SK-N-SH (cell line): Measurements from ENCODE around the gene USP6. TPM values are rescaled to one million over a fixed set of nuclear protein-coding genes. Genes with fewer than 3 reads are reported as not detected.

Experiments
- CTCF ChIA-PET: fragments of 300-600, 350-600 bp; formaldehyde crosslinking; extraction: SDS; loops from one replicate; lab custom pipeline; 2021; lab: Yijun Ruan, JAX
- POLR2A ChIA-PET: fragments of 350-600 bp; sonication (Branson Sonifier 250); formaldehyde crosslinking; extraction: SDS; loops from one replicate; lab custom pipeline; 2020; ENCODE audit warnings: antibody characterized with exemption, inconsistent platforms; lab: Yijun Ruan, JAX
- DNase-seq: peaks from one replicate; pipeline ENCODE4 v3.0.0; 2012
- H2AFZ ChIP-seq: fragments of 200-600 bp; sonication (generic); 2 replicates; pipeline ENCODE4 v1.8.1; 2016; ENCODE audit warnings: antibody characterized with exemption, mild to moderate bottlenecking, low read depth
- H3F3A ChIP-seq: fragments of 200-600 bp; sonication (generic); replicated peaks from 2 replicates; pipeline ENCODE3; 2016; ENCODE audit warnings: antibody characterized with exemption, mild to moderate bottlenecking; ENCODE audit not compliant: insufficient read depth
- H3K27ac ChIP-seq, 2 experiments: fragments of 200-500 bp in 1 of 2; fragments of 200-600 bp in 1 of 2; sonication (Bioruptor generic) in 1 of 2; sonication (generic), shearing (Covaris generic) in 1 of 2; 2 replicates each; pipeline versions ENCODE4 v1.5.1 to v1.6.1; 2014 to 2016; ENCODE audit warnings: low read depth in 2 of 2, inconsistent platforms in 1 of 2, low read length in 1 of 2, mild to moderate bottlenecking in 1 of 2, mixed read lengths in 1 of 2
- H3K27me3 ChIP-seq: fragments of 200-600 bp; sonication (generic), shearing (Covaris generic); 2 replicates; pipeline ENCODE4 v1.6.1; 2016; ENCODE audit warnings: mixed run types; ENCODE audit not compliant: insufficient read depth
- H3K36me3 ChIP-seq, 2 experiments: fragments of 200-500 bp in 1 of 2; fragments of 200-600 bp in 1 of 2; sonication (Bioruptor generic) in 1 of 2; sonication (generic) in 1 of 2; replicated peaks in 1 of 2; 2 replicates each; pipeline versions ENCODE3 to v1.5.1; 2014 to 2016; ENCODE audit warnings: low read length in 1 of 2, mild to moderate bottlenecking in 1 of 2; ENCODE audit not compliant: insufficient read depth in 2 of 2, control insufficient read depth in 1 of 2
- H3K4me1 ChIP-seq, 2 experiments: fragments of 200-500 bp in 1 of 2; fragments of 200-600 bp in 1 of 2; sonication (Bioruptor generic) in 1 of 2; sonication (generic), shearing (Covaris generic) in 1 of 2; 2 replicates each; pipeline versions ENCODE4 v1.5.1 to v1.6.1; 2014 to 2016; ENCODE audit warnings: low read depth in 1 of 2, low read length in 1 of 2, mixed run types in 1 of 2; ENCODE audit not compliant: insufficient read depth in 2 of 2, control insufficient read depth in 1 of 2
- H3K4me2 ChIP-seq: fragments of 200-600 bp; sonication (generic), shearing (Covaris generic); 2 replicates; pipeline ENCODE4 v1.6.1; 2017; ENCODE audit warnings: mixed run types
- H3K4me3 ChIP-seq, 2 experiments: fragments of 200-500 bp in 1 of 2; fragments of 200-600 bp in 1 of 2; sonication (Bioruptor generic) in 1 of 2; sonication (generic), shearing (Covaris generic) in 1 of 2; 2 replicates each; pipeline versions ENCODE4 v1.5.1 to v1.8.1; 2014 to 2016; ENCODE audit warnings: low read depth in 2 of 2, inconsistent platforms in 1 of 2, low read length in 1 of 2, mild to moderate bottlenecking in 1 of 2, mixed read lengths in 1 of 2, moderate library complexity in 1 of 2
- H3K79me2 ChIP-seq: fragments of 200-600 bp; sonication (generic); 2 replicates; pipeline ENCODE4 v1.8.1; 2017; ENCODE audit warnings: mild to moderate bottlenecking; ENCODE audit not compliant: insufficient read depth
- H3K9ac ChIP-seq: fragments of 200-600 bp; sonication (generic); 2 replicates; pipeline ENCODE4 v1.6.1; 2017; ENCODE audit warnings: mixed run types
- H3K9me2 ChIP-seq: fragments of 200-600 bp; sonication (generic); 2 replicates; pipeline ENCODE4 v1.6.1; 2017; ENCODE audit warnings: mixed run types
- H3K9me3 ChIP-seq: fragments of 200-600 bp; sonication (generic); 2 replicates; pipeline ENCODE4 v1.6.1; 2017; ENCODE audit warnings: mixed run types, mild to moderate bottlenecking, moderate library complexity
- H4K20me1 ChIP-seq: fragments of 200-600 bp; sonication (generic); 2 replicates; pipeline ENCODE4 v1.6.1; 2017; ENCODE audit warnings: mild to moderate bottlenecking, mixed run types; ENCODE audit not compliant: insufficient read depth
- ELF1 ChIP-seq: IDR thresholded peaks from 2 replicates; pipeline ENCODE4 v1.4.0; 2012
- EP300 ChIP-seq, 2 experiments: IDR thresholded peaks; 2 replicates each; pipeline versions ENCODE4 v1.4.0 to v1.6.1; 2012; ENCODE audit warnings: borderline replicate concordance in 1 of 2, low read depth in 1 of 2, low read length in 1 of 2
- EZH2phosphoT487 ChIP-seq: fragments of 200-600 bp; sonication (generic); IDR thresholded peaks from 2 replicates; pipeline ENCODE4 v1.6.1; 2017; ENCODE audit warnings: low read depth, mixed run types, mild to moderate bottlenecking, antibody characterized with exemption, moderate library complexity, borderline replicate concordance
- FOSL2 ChIP-seq: IDR thresholded peaks from 2 replicates; pipeline ENCODE4 v1.4.0; 2012; ENCODE audit warnings: low read depth, mild to moderate bottlenecking, moderate library complexity, borderline replicate concordance
- FOXJ3 ChIP-seq: sonication (generic); formaldehyde crosslinking; IDR thresholded peaks from 2 replicates; pipeline ENCODE4 v1.5.1; 2020; ENCODE audit warnings: mild to moderate bottlenecking, missing genetic modification reagents
- GABPA ChIP-seq: IDR thresholded peaks from 2 replicates; pipeline ENCODE4 v1.4.0; 2012; ENCODE audit warnings: low read depth, mild to moderate bottlenecking
- GATA2 ChIP-seq: sonication (generic); formaldehyde crosslinking; IDR thresholded peaks from 2 replicates; pipeline ENCODE4 v1.5.0; 2020; ENCODE audit warnings: mild to moderate bottlenecking, missing genetic modification reagents
- NFIC ChIP-seq: IDR thresholded peaks from 2 replicates; pipeline ENCODE4 v1.4.0; 2012; ENCODE audit warnings: borderline replicate concordance
- PBX3 ChIP-seq: IDR thresholded peaks from 2 replicates; pipeline ENCODE4; 2012
- POLR2AphosphoS5 ChIP-seq: IDR thresholded peaks from 2 replicates; pipeline ENCODE4 v1.6.1; 2012; ENCODE audit warnings: low read depth, low read length
- RAD21 ChIP-seq: IDR thresholded peaks from 2 replicates; pipeline ENCODE4 v1.6.1; 2012; ENCODE audit warnings: mild to moderate bottlenecking, low read length
- RCOR1 ChIP-seq: fragments of 150-350 bp; IDR thresholded peaks from 2 replicates; pipeline ENCODE4 v1.6.1; 2017; ENCODE audit warnings: antibody characterized with exemption, low read length
- RFX5 ChIP-seq: IDR thresholded peaks from 2 replicates; pipeline ENCODE4 v1.6.1; 2012; ENCODE audit warnings: mild to moderate bottlenecking, improper control_type of control experiment, low read length
- RXRA ChIP-seq: IDR thresholded peaks from 2 replicates; pipeline ENCODE4 v1.4.0; 2012; ENCODE audit warnings: low read depth, mild to moderate bottlenecking, borderline replicate concordance
- SMC3 ChIP-seq: IDR thresholded peaks from 2 replicates; pipeline ENCODE4 v1.6.1; 2012; ENCODE audit warnings: low read depth, low read length, improper control_type of control experiment
- TAF1 ChIP-seq: IDR thresholded peaks from 2 replicates; pipeline ENCODE4 v1.6.1; 2012; ENCODE audit warnings: low read depth, mild to moderate bottlenecking, low read length, moderate library complexity, borderline replicate concordance
- TEAD4 ChIP-seq: IDR thresholded peaks from 2 replicates; pipeline ENCODE4 v1.4.0; 2012; ENCODE audit warnings: mild to moderate bottlenecking, borderline replicate concordance; ENCODE audit not compliant: insufficient read depth
- ZBTB33 ChIP-seq: IDR thresholded peaks from 2 replicates; pipeline ENCODE4 v1.4.0; 2012; ENCODE audit warnings: low read depth, borderline replicate concordance
- WGBS: methylation state at CpG from one replicate; pipeline ENCODE4 v1.1.6; 2017; ENCODE audit warnings: low lambda C conversion rate; 5-methylcytosine and 5-hydroxymethylcytosine counted together
- polyA plus RNA-seq, 3 experiments: library from polyadenylated mRNA; depleted of rRNA; stranded (reverse); fragments of >200 nt; gene quantifications; 2 replicates each; pipeline ENCODE4 v1.2.3, GENCODE V29; 2012
- TF ChIP-seq, protein P1 (sequence below): fragments of 200-600 bp; sonication (generic); IDR thresholded peaks from 2 replicates; pipeline ENCODE4 v1.6.1; 2017; ENCODE audit warnings: antibody characterized with exemption, mild to moderate bottlenecking, moderate library complexity
- TF ChIP-seq, protein P2 (sequence below): fragments of 150-350 bp; IDR thresholded peaks from 2 replicates; pipeline ENCODE4 v1.6.1; 2016; ENCODE audit warnings: mild to moderate bottlenecking, low read depth, low read length

USP6 gene
- not detected in 2 replicates for polyA plus RNA-seq (2012; rRNA removed)
- polyA plus RNA-seq (2012; cell fraction: cytosol; rRNA removed) = not detected in 2 replicates
- polyA plus RNA-seq (2012; cell fraction: nucleus; rRNA removed) = 0.01 TPM in 1 of 2 replicates, not detected in the other

DNA sequence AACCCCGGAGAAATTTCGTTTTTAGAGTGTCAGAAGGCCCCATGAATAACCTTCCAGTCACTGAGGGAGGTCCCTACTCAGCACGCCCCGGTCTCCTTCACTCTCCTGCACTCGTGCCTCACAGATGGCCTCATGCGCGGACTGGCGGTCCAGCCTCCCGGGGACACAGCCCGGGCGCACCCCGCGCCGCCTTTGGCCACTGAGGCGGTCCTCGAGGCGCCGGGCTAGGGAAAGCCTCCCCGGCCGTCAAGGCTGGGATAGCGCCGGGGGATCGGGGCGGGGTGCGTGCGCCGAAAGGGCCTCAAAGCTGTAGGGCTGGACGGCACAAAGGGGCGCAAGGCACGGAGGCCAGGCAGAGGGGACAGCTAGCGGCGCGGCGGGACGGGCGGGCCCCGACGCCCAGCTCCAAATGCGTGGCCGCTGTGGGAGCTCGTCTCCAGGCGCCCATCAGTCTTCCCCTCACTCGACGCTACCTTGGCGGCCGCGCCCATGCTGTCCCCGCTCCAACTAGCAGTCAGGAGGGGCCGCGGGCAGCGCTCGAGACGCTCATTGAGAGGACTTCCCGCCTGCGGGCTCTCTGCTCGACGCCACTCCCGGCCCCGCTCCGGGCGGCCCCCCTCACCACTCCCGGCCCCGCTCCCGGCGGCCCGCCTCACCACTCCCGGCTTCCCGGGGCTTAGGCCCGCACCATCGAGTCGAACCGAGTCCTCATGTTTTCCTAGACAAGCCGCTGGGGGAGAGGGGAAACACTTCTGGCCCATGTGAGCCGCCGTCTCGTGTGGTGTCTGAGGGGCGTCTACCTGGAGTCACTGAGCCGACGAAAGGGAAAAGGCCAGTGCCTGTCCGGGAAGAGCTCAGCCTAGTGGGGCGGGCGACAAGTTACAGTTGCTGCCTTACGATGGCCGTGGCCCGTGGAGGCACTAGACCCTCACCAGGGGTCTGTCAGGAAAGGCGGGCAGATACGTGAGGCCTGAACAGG lies at the start of gene USP6:
Gene USP6 (plus strand): TSS at position 360 of the 979 bp plus-strand sequence. CDS start 14,336 bp downstream, outside the sequence.
- Histone ChIP-seq H3K27ac (no peak within 1 kb of the TSS), H2AFZ (no peak within 1 kb of the TSS), H3K27me3 (peaks cover 13% of the 10 kb centered on the region; the same call in 1 of the 2 replicates), H3K4me1 (peaks cover 0 to 3% of the 10 kb centered on the region in 2 experiments; a peak in 2 of 4 replicates), H3K9ac (no peak within 1 kb of the TSS), H3K79me2 (no peaks in the 10 kb centered on the region), H4K20me1 (no peaks in the 10 kb centered on the region), H3K4me3 (no peak within 1 kb of the TSS), H3K36me3 (peaks cover 2 to 5% of the 10 kb centered on the region in 2 experiments), H3K4me2 (no peak within 1 kb of the TSS), H3K9me3 (no peaks in the 10 kb centered on the region), H3K9me2 (peaks cover 7% of the 10 kb centered on the region; the same call in 1 of the 2 replicates), H3F3A (peaks cover 7% of the 10 kb centered on the region)
- POLR2A ChIA-PET = no interaction called here
- no peak for DNase-seq
- TF ChIP-seq FOXJ3 (CRISPR knock-in tag) (no peak), RCOR1 (no peak), RXRA (no peak), RAD21 (no peak), EZH2phosphoT487 (no peak), TAF1 (no peak), PBX3 (no peak), POLR2AphosphoS5 (no peak), SMC3 (no peak), ELF1 (no peak), NFIC (no peak), TEAD4 (no peak), ZBTB33 (no peak), EP300 (IDR thresholded peaks at IDR 0.05; ENCODE audit: borderline replicate concordance in 1 of 2, low read depth in 1 of 2, low read length in 1 of 2) (no peak), FOSL2 (no peak), GABPA (no peak), GATA2 (CRISPR knock-in tag) (no peak), RFX5 (no peak)
- TF ChIP-seq, protein P1, sequence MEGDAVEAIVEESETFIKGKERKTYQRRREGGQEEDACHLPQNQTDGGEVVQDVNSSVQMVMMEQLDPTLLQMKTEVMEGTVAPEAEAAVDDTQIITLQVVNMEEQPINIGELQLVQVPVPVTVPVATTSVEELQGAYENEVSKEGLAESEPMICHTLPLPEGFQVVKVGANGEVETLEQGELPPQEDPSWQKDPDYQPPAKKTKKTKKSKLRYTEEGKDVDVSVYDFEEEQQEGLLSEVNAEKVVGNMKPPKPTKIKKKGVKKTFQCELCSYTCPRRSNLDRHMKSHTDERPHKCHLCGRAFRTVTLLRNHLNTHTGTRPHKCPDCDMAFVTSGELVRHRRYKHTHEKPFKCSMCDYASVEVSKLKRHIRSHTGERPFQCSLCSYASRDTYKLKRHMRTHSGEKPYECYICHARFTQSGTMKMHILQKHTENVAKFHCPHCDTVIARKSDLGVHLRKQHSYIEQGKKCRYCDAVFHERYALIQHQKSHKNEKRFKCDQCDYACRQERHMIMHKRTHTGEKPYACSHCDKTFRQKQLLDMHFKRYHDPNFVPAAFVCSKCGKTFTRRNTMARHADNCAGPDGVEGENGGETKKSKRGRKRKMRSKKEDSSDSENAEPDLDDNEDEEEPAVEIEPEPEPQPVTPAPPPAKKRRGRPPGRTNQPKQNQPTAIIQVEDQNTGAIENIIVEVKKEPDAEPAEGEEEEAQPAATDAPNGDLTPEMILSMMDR = no peak
- TF ChIP-seq, protein P2, sequence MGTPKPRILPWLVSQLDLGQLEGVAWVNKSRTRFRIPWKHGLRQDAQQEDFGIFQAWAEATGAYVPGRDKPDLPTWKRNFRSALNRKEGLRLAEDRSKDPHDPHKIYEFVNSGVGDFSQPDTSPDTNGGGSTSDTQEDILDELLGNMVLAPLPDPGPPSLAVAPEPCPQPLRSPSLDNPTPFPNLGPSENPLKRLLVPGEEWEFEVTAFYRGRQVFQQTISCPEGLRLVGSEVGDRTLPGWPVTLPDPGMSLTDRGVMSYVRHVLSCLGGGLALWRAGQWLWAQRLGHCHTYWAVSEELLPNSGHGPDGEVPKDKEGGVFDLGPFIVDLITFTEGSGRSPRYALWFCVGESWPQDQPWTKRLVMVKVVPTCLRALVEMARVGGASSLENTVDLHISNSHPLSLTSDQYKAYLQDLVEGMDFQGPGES = no peak
- CTCF ChIA-PET = no interaction called here
- WGBS = 56% methylated on average over 29 of the region's 87 CpGs
